WTC11 (cell line): ENCODE measurements around the gene AGBL4.

Source experiments
- ATF2 ChIP-seq: sonication (generic); formaldehyde crosslinking; IDR thresholded peaks from 2 replicates; pipeline ENCODE4 v1.8.1; 2022; ENCODE audit warnings: low read depth, missing genetic modification reagents, borderline replicate concordance
- ATF3 ChIP-seq: sonication (generic); formaldehyde crosslinking; conservative IDR thresholded peaks from 2 replicates; pipeline ENCODE4 v1.8.1; 2022; ENCODE audit warnings: mild to moderate bottlenecking, missing genetic modification reagents
- CREB1 ChIP-seq: sonication (generic); formaldehyde crosslinking; IDR thresholded peaks from 2 replicates; pipeline ENCODE4 v1.8.0; 2023; ENCODE audit warnings: mild to moderate bottlenecking, missing genetic modification reagents
- CTCF ChIP-seq: fragments of 200-600 bp; IDR thresholded peaks from 2 replicates; pipeline ENCODE4 v1.8.0; 2022; ENCODE audit warnings: antibody characterized with exemption
- E2F4 ChIP-seq: sonication (generic); formaldehyde crosslinking; IDR thresholded peaks from 2 replicates; pipeline ENCODE4 v1.8.1; 2022; ENCODE audit warnings: low read depth, mild to moderate bottlenecking, moderate library complexity, missing genetic modification reagents, borderline replicate concordance
- KAT7 ChIP-seq: sonication (generic); formaldehyde crosslinking; IDR thresholded peaks from 2 replicates; pipeline ENCODE4 v1.8.1; 2023; ENCODE audit warnings: missing genetic modification reagents, mild to moderate bottlenecking, borderline replicate concordance
- MXD4 ChIP-seq: fragments of 250-450 bp; sonication (Bioruptor Pico); IDR thresholded peaks from 2 replicates; pipeline ENCODE4 v1.8.0; 2021; ENCODE audit warnings: mild to moderate bottlenecking, moderate library complexity, borderline replicate concordance
- NFYB ChIP-seq: sonication (generic); formaldehyde crosslinking; conservative IDR thresholded peaks from 2 replicates; pipeline ENCODE4 v1.8.0; 2022; ENCODE audit warnings: low read depth, missing genetic modification reagents
- PRRX2 ChIP-seq: fragments of 250-450 bp; sonication (Bioruptor Pico); IDR thresholded peaks from 2 replicates; pipeline ENCODE4 v1.8.0; 2021; ENCODE audit warnings: mild to moderate bottlenecking
- SP1 ChIP-seq: sonication (generic); formaldehyde crosslinking; conservative IDR thresholded peaks from 2 replicates; pipeline ENCODE4 v1.8.1; 2022; ENCODE audit warnings: missing genetic modification reagents
- TP53 ChIP-seq: sonication (generic); formaldehyde crosslinking; IDR thresholded peaks from 2 replicates; pipeline ENCODE4 v1.8.1; 2023; ENCODE audit warnings: mild to moderate bottlenecking, missing genetic modification reagents
- ZNF219 ChIP-seq: sonication (generic); formaldehyde crosslinking; IDR thresholded peaks from 2 replicates; pipeline ENCODE4 v1.8.0; 2023; ENCODE audit warnings: missing genetic modification reagents, mild to moderate bottlenecking, borderline replicate concordance
- ZNF232 ChIP-seq: sonication (generic); formaldehyde crosslinking; IDR thresholded peaks from 2 replicates; pipeline ENCODE4 v1.8.0; 2022; ENCODE audit warnings: mild to moderate bottlenecking, missing genetic modification reagents
- ZSCAN18 ChIP-seq: fragments of 250-450 bp; sonication (Bioruptor Pico); IDR thresholded peaks from 2 replicates; pipeline ENCODE4 v2.1.2; 2022; ENCODE audit warnings: mild to moderate bottlenecking, moderate library complexity

DNA sequence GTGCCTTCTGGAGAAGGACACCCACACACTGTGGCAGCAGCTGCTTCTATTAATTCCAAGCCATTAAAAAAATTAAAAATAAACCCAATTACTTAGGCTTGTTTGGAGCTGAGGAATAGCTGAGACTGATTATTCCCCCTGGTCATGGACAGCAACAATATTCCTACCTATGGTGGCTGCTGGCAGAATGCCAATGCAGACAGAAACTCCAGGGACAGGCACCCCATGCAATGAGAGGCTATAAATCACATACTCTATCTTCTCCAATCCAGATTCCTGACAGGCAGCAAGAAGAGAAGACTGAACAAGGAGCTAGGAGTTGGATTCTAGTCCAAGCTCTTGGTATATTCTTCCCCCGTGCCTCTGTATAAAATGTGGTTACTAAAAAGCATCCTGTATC is 971.7 kb downstream of the AGBL4 start:
- TF ChIP-seq ATF3 (CRISPR knock-in tag) (no peak), MXD4 (CRISPR knock-in tag) (no peak), KAT7 (CRISPR knock-in tag) (no peak), CREB1 (no peak), CTCF (no peak), SP1 (CRISPR knock-in tag) (no peak), ZNF219 (no peak), NFYB (CRISPR knock-in tag) (no peak), E2F4 (CRISPR knock-in tag) (no peak), PRRX2 (CRISPR knock-in tag) (no peak), ZSCAN18 (CRISPR knock-in tag) (no peak), ATF2 (CRISPR knock-in tag) (no peak), ZNF232 (CRISPR knock-in tag) (no peak), TP53 (CRISPR knock-in tag) (no peak)
